Testis (tissue), 3 donors: ENCODE measurements around the gene SLC6A2. TPM values are rescaled to one million over a fixed set of nuclear protein-coding genes. Genes with fewer than 3 reads are reported as not detected.

ENCODE experiments used
- DNase-seq: peaks from one replicate; pipeline ENCODE4 v3.0.0-alpha.2; 2019
- H3K27ac ChIP-seq, 2 donors: fragments of 200-600 bp; sonication (generic); one replicate each; pipeline ENCODE4 v1.5.1; 2019
- H3K27me3 ChIP-seq: fragments of 200-600 bp; sonication (generic); one replicate; pipeline ENCODE4 v1.5.1; 2019
- H3K36me3 ChIP-seq: fragments of 200-600 bp; sonication (generic); one replicate; pipeline ENCODE4 v1.5.1; 2017; ENCODE audit warnings: low read depth; ENCODE audit errors: missing control alignments
- H3K4me1 ChIP-seq: fragments of 200-600 bp; sonication (generic); one replicate; pipeline ENCODE4 v1.5.1; 2019
- H3K4me3 ChIP-seq, 2 donors: fragments of 200-600 bp; sonication (generic); one replicate each; pipeline ENCODE4 v1.5.1; 2017 to 2019
- H3K9me3 ChIP-seq: fragments of 200-600 bp; sonication (generic); one replicate; pipeline ENCODE4 v1.5.1; 2017
- CTCF ChIP-seq, 3 experiments: fragments of 450-650 bp in 2 of 3; fragments of 200-600 bp in 1 of 3; sonication (generic) in 1 of 3; IDR thresholded peaks; one replicate each; pipeline ENCODE4 v1.5.1; 2016 to 2019; ENCODE audit warnings: antibody characterized with exemption in 3 of 3, mild to moderate bottlenecking in 2 of 3, moderate library complexity in 1 of 3
- POLR2A ChIP-seq: fragments of 450-650 bp; IDR thresholded peaks from one replicate; pipeline ENCODE4 v1.6.1; 2017; ENCODE audit warnings: antibody characterized with exemption, mild to moderate bottlenecking, moderate library complexity
- WGBS, 2 donors: methylation state at CpG; one replicate each; pipeline ENCODE4 v1.1.5; 2018; 5-methylcytosine and 5-hydroxymethylcytosine counted together
- intact Hi-C: fragments of 100-400 bp; cut with DNase I; formaldehyde crosslinking; loops from one replicate; pipeline ENCODE4 v1.15.1; 2023; ENCODE audit warnings: low total_unique reads
- polyA plus RNA-seq: library from polyadenylated mRNA; stranded (reverse); fragments of 350-450 nt; fragmentation: Illumina TruSeq; extraction: RNeasy Lipid Tissue Mini Kit (QIAGEN cat#74804); gene quantifications from one replicate; pipeline ENCODE4 v1.2.3, GENCODE V29; 2014; ENCODE audit warnings: low read depth, low replicate concordance; ENCODE audit not compliant: insufficient read depth
- total RNA-seq, 2 donors: library from RNA; depleted of rRNA; stranded (reverse); fragments of >200 nt; gene quantifications; one replicate each; pipeline ENCODE4 v1.2.3, GENCODE V29; 2016

SLC6A2 gene
- total and polyA plus RNA-seq, 3 donors from 2014 or later, result 3.5 to 16.6 (median 5.7) TPM

- intact Hi-C loops, result no loop called here
- Histone ChIP-seq H3K4me3 (no peak overlapping the region), H3K9me3 (no peaks in the 10 kb centered on the region), H3K27ac (no peak overlapping the region), H3K36me3 (no peaks in the 10 kb centered on the region), H3K4me1 (no peaks in the 10 kb centered on the region), H3K27me3 (no peaks in the 10 kb centered on the region)
- TF ChIP-seq CTCF (IDR thresholded peaks at IDR 0.05) (no peak), POLR2A (no peak)
- no peak for DNase-seq
- 78 to 92% methylated on average over 3 of the region's 3 CpGs for WGBS, 2 donors
Observed at GRCh38 chr16:55622272-55622671, 33.5 kb upstream of the SLC6A2 start.

GRCh38 chr16:55622930-55623561 is 32.7 kb upstream of the SLC6A2 start:
- no peaks in the 10 kb centered on the region for H3K36me3 ChIP-seq
- no peaks in the 10 kb centered on the region for H3K27me3 ChIP-seq
- TF ChIP-seq POLR2A (no peak), CTCF (IDR thresholded peaks at IDR 0.05) (no peak)
- intact Hi-C loops, result no loop called here
- no peak overlapping the region for H3K27ac ChIP-seq
- H3K4me1 ChIP-seq, result no peaks in the 10 kb centered on the region
- peak; percentile 41 for DNase-seq
- H3K9me3 ChIP-seq, result no peaks in the 10 kb centered on the region
- 53 to 54% methylated on average over 8 of the region's 8 CpGs for WGBS, 2 donors
- H3K4me3 ChIP-seq, result no peak overlapping the region

- Histone ChIP-seq H3K9me3 (no peaks in the 10 kb centered on the region), H3K4me1 (no peaks in the 10 kb centered on the region), H3K36me3 (no peaks in the 10 kb centered on the region), H3K4me3 (no peak overlapping the region), H3K27me3 (no peaks in the 10 kb centered on the region), H3K27ac (no peak overlapping the region)
- WGBS, 2 donors, result 88 to 98% methylated on average over 2 of the region's 2 CpGs
- TF ChIP-seq POLR2A, result no peak
- TF ChIP-seq CTCF (IDR thresholded peaks at IDR 0.05), result no peak
- DNase-seq, result no peak
- intact Hi-C loops, result no loop called here
Observed at GRCh38 chr16:55623640-55624039, 32.1 kb upstream of the SLC6A2 start.

- DNase-seq, result no peak
- Histone ChIP-seq H3K27me3 (no peaks in the 10 kb centered on the region), H3K36me3 (no peaks in the 10 kb centered on the region), H3K4me1 (no peaks in the 10 kb centered on the region), H3K4me3 (no peak overlapping the region), H3K27ac (no peak overlapping the region), H3K9me3 (no peaks in the 10 kb centered on the region)
- intact Hi-C loops, result no loop called here
- no peak for TF ChIP-seq POLR2A
- TF ChIP-seq CTCF (IDR thresholded peaks at IDR 0.05), result no peak
- WGBS, 2 donors, result 97 to 98% methylated on average over 5 of the region's 5 CpGs
Observed at GRCh38 chr16:55624696-55625095, 31.1 kb upstream of the SLC6A2 start.

- no peak for DNase-seq
- intact Hi-C loops, result no loop called here
- H3K27ac ChIP-seq, result no peak overlapping the region
- TF ChIP-seq POLR2A, result no peak
- TF ChIP-seq CTCF (IDR thresholded peaks at IDR 0.05), result no peak
- H3K36me3 ChIP-seq, result no peaks in the 10 kb centered on the region
- 95 to 99% methylated on average over 3 of the region's 3 CpGs for WGBS, 2 donors
- no peaks in the 10 kb centered on the region for H3K4me1 ChIP-seq
- H3K27me3 ChIP-seq, result no peaks in the 10 kb centered on the region
- no peak overlapping the region for H3K4me3 ChIP-seq
- no peaks in the 10 kb centered on the region for H3K9me3 ChIP-seq
Observed at GRCh38 chr16:55625843-55626242, 29.9 kb upstream of the SLC6A2 start.
